Fibroblast of mammary gland (primary cell): Measurements from ENCODE around the gene ETHE1.

Experiments
- DNase-seq: peaks from one replicate; pipeline ENCODE4 v3.0.0-alpha.2; 2010; ENCODE audit warnings: low read depth
- H3K4me3 ChIP-seq: 2 replicates; pipeline ENCODE4 v1.5.1; 2011; ENCODE audit warnings: low read depth, mild to moderate bottlenecking, low read length, moderate library complexity; ENCODE audit not compliant: control insufficient read depth
- TF ChIP-seq, protein P1 (sequence below): conservative IDR thresholded peaks from 2 replicates; pipeline ENCODE4 v1.5.1; 2011; ENCODE audit warnings: low read depth, low read length, inconsistent platforms; ENCODE audit not compliant: control insufficient read depth, insufficient read depth

The ETHE1 gene

DNA sequence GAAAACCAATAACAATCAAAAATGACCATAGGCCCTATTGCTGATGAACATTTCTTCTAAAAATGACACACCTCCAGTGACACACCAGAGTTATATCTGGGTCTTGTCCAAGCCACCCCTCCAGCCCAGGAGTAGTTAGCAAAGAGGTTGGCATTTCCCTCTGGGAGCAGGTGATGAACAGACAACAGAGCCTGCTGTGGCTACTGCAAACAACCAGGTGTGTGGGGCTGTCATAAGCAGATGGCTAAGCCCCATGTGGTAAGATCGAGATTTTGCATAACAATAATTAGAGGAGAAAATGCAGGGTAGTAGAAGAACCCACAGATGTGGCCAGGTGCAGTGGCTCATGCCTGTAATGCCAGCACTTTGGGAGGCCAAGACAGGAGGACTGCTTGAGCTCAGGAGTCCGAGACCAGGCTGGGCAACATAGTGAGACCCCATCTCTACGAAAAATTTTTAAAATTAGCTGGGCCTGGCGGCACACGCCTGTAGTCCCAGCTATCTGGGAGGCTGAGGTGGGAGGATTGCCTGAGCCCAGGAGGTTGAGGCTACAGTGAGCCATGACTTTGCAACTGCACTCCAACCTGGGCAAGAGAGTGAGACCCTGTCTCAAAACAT is 43.3 kb upstream of the ETHE1 start:
- DNase-seq: no peak
- H3K4me3 ChIP-seq: no peak overlapping the region
- TF ChIP-seq, protein P1, sequence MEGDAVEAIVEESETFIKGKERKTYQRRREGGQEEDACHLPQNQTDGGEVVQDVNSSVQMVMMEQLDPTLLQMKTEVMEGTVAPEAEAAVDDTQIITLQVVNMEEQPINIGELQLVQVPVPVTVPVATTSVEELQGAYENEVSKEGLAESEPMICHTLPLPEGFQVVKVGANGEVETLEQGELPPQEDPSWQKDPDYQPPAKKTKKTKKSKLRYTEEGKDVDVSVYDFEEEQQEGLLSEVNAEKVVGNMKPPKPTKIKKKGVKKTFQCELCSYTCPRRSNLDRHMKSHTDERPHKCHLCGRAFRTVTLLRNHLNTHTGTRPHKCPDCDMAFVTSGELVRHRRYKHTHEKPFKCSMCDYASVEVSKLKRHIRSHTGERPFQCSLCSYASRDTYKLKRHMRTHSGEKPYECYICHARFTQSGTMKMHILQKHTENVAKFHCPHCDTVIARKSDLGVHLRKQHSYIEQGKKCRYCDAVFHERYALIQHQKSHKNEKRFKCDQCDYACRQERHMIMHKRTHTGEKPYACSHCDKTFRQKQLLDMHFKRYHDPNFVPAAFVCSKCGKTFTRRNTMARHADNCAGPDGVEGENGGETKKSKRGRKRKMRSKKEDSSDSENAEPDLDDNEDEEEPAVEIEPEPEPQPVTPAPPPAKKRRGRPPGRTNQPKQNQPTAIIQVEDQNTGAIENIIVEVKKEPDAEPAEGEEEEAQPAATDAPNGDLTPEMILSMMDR: no peak

DNA sequence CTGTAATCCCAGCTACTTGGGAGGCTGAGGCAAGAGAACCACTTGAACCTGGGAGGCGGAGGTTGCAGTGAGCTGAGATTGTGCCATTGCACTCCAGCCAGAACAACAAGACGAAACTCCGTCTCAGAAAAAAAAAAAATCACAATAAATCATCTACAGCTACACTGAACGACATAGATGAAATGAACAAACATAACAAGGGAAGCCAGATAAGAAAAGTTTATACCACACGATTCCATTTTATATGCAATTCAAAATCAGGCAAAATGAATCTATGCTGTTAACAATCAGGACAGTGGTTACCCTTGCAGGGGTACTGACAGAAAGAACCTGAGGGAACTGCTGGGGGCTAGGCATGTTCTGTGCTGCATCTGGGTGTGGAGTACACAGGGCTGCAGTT is 42.7 kb upstream of the ETHE1 start:
- no peak for DNase-seq
- H3K4me3 ChIP-seq: no peak overlapping the region
- TF ChIP-seq, protein P1: no peak

DNA sequence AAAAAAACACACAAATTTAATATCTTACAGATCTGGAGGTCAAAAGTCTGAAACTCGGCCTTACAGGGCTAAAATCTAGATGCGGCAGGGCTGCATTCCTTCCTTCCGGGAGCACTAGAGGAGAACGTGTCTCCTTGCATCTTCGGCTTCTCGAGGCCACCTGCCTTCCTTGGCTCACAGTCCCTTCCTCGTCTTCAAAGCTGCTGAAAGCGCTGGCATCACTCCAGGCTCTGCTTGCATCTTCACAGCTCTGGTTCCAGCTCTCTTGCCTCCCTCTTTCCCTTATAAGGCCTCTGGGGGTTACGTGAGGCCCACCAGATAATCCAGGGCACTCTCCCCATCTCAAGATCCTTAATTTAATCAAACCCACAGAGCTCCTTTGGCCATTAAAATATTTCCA is 37.8 kb upstream of the ETHE1 start:
- no peak for DNase-seq
- TF ChIP-seq, protein P1: no peak
- H3K4me3 ChIP-seq: no peak overlapping the region

DNA sequence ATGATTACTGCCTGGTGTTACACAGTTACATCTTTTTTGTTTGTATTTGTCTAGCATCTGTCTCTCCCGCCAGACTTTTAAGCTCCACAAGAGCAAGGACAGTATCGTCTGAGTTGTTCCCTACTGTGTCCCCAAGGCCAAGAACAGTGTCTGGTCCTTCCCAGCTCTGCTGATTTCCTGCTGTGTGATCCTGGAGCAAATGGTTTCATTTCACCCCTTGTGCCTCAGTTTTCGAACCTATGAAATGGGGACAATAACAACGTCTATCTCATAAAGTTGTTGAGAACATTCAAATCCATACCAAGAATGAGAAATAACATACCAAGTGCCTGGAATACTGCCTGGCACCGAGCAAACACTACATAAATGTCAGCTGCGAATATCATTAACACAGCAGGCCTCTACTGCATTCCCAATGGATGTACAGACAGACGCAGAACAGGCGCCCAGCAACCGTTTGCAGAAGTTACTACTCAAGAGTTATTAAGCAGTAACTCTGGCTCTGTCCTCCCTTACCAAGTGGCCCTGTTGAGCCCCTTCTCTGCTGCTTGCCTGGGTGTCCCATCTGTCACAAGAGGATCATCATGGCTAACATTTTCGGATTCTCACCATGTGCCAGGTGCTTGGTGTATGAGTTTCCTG is 36.9 kb upstream of the ETHE1 start:
- no peak for DNase-seq
- TF ChIP-seq, protein P1: no peak

DNA sequence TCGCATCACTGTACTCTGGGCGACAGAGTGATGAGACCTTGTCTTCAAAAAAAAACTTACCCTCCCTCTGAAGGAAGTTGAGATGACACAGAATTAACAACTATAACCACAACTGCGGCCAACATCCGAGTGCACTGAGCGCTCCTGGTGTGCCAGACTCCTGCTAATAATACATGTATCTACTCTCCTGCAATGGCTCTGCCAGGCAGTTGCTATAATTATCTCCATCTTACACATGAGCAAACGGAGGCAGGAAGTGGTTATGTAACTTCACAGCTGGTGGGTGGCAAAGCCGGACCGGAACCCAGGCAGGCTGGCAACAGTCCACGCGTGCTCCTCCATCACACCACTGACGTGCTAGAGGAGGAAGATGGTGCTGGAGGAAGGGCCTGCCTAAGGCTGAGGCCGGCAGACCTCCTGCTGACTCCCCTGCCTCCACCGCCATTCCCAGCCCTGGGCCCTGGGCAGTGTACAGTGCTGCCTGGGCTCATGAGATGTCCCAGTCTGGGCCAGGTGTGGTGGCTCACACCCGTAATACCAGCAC is 35.8 kb upstream of the ETHE1 start:
- H3K4me3 ChIP-seq: no peak overlapping the region
- DNase-seq: peak; percentile 78
- TF ChIP-seq, protein P1: no peak

More for the DNA sequence above, 36.9 kb upstream of the ETHE1 start:
- H3K4me3 ChIP-seq: no peak overlapping the region

DNA sequence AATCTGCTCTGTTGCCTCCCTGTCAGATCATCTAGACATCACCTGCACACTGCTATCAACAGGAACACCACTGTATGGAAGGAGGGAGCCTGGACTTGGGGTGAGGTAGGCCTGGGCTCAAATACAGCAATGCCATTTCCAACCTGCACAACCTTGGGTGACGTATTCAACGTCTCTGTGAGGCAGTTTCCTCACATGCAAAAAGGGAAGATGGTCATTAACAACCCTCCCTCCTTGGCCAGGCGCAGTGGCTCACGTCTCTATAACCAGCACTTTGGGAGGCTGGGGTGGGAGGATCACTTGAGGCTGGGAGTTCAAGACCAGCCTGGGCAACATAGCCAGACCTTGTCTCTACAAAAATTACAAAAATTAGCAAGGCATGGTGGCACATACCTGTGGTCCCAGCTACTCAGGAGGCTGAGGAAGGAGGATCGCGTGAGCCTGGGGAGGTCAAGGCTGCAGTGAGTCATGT is 35.3 kb upstream of the ETHE1 start:
- no peak for DNase-seq
- TF ChIP-seq, protein P1: no peak
- H3K4me3 ChIP-seq: no peak overlapping the region
